ENCODE measurements around the gene SP6.

The SP6 gene

GRCh38 chr17:47850692-47851573 is at the start of gene SP6:
Gene SP6 (minus strand): TSS chr17:47851163. CDS start chr17:47848429, 2,734 bp downstream.
- DNase-seq = no peak

- DNase-seq = no peak
Observed at GRCh38 chr17:47899643-47900042, 48.7 kb upstream of the SP6 start.

GRCh38 chr17:47898241-47898640 is 47.3 kb upstream of the SP6 start:
- DNase-seq = peak; percentile 92 to 93

- no peak for DNase-seq
Observed at GRCh38 chr17:47897561-47897960, 46.6 kb upstream of the SP6 start.

- DNase-seq = peak in 1 of 2 experiments; percentile 29
Observed at GRCh38 chr17:47896672-47897490, 45.9 kb upstream of the SP6 start.

GRCh38 chr17:47895856-47896671 is 45.1 kb upstream of the SP6 start, which contains the start of gene SP2:
Gene SP2 (plus strand): TSS chr17:47896236. CDS start chr17:47896287, 51 bp downstream.
- DNase-seq = peak; percentile 100

GRCh38 chr17:47895347-47895855 is 44.4 kb upstream of the SP6 start:
- peak; percentile 32 to 34 for DNase-seq

- no peak for DNase-seq
Observed at GRCh38 chr17:47894498-47895346, 43.8 kb upstream of the SP6 start.

- DNase-seq = no peak
Observed at GRCh38 chr17:47891545-47892088, 40.7 kb upstream of the SP6 start.

GRCh38 chr17:47889734-47890529 is 39.0 kb upstream of the SP6 start:
- peak; percentile 84 to 86 for DNase-seq

GRCh38 chr17:47888293-47888692 is 37.3 kb upstream of the SP6 start:
- DNase-seq = no peak

- DNase-seq = no peak
Observed at GRCh38 chr17:47884905-47885730, 34.2 kb upstream of the SP6 start.

- DNase-seq = no peak
Observed at GRCh38 chr17:47884427-47884740, 33.4 kb upstream of the SP6 start.

- DNase-seq = no peak
Observed at GRCh38 chr17:47883589-47884426, 32.8 kb upstream of the SP6 start.

GRCh38 chr17:47882695-47883588 is 32.0 kb upstream of the SP6 start:
- no peak for DNase-seq

- DNase-seq = no peak
Observed at GRCh38 chr17:47882247-47882646, 31.3 kb upstream of the SP6 start.

GRCh38 chr17:47879776-47880454 is 29.0 kb upstream of the SP6 start:
- DNase-seq = no peak
